ENCODE data around the gene C1orf159.

The C1orf159 gene

GRCh38 chr1:1033009-1033587, 82.8 kb downstream of the C1orf159 start:
- peak; percentile 68 for DNase-seq

DNA sequence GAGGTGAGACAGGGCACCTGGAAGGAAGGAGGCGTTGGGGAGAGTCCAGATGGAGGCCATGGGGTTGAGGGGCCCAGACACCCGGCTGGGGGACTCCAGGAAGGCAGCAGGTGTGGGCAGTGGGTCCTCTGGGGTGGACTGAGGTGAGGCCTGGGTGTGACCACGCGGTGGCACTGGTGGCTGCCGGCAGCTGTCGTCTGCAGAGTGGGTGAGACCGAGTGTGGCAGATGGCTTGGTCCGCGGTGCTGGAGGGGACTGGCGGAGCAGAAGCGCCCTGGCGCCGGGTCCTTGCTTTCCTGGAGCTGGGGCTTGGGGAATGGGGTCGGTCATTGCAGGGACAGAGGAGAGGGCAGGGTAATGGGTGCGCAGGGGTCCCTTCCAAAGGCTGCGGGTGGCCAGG, 83.5 kb downstream of the C1orf159 start:
- no peak for DNase-seq
